MM.1S (cell line): ENCODE results near the gene PDGFRB.

ENCODE experiments used
- CTCF ChIP-seq: fragments of 300-600 bp; sonication (generic); IDR thresholded peaks from 2 replicates; pipeline ENCODE4 v1.5.1; 2016; ENCODE audit warnings: antibody characterized with exemption, low read length, mixed read lengths
- EZH2 ChIP-seq: fragments of 300-600 bp; sonication (generic); optimal IDR thresholded peaks from 2 replicates; pipeline ENCODE3; 2017; ENCODE audit warnings: low read depth, mild to moderate bottlenecking, antibody characterized with exemption, low read length, mixed read lengths
- EZH2phosphoT487 ChIP-seq: fragments of 300-600 bp; sonication (generic); IDR thresholded peaks from 2 replicates; pipeline ENCODE4 v1.6.1; 2018; ENCODE audit warnings: antibody characterized with exemption, low read length

- TF ChIP-seq EZH2: no peak
- no peak for TF ChIP-seq CTCF
- TF ChIP-seq EZH2phosphoT487: no peak
These were observed 36.8 kb upstream of the PDGFRB start for GRCh38 chr5:150192462-150192861.
